Measurements from ENCODE around the gene SHF. TPM values are rescaled to one million over a fixed set of nuclear protein-coding genes. Genes with fewer than 3 reads are reported as not detected.

The SHF gene
- total and polyA plus RNA-seq, 2 donors (not counting 1 experiment from before 2014, with no cell fraction given): 1.6 to 15.4 TPM

- DNase-seq (no peak), ATAC-seq (ENCODE audit: low read depth) (no peak)
- no peak overlapping the region for H3K4me3 ChIP-seq (ENCODE audit: control extremely low read depth in 1 of 5, extremely low read depth in 1 of 5, insufficient read depth in 1 of 5, low read depth in 2 of 5, low read length in 4 of 5)
- Mint-ChIP-seq H3K27ac (no peak overlapping the region), H3K9me3 (ENCODE audit: insufficient read depth) (no peaks in the 10 kb centered on the region), H3K4me1 (peaks cover 15% of the 10 kb centered on the region), H3K27me3 (no peaks in the 10 kb centered on the region), H3K4me3 (no peak overlapping the region)
- intact Hi-C loops (cut with micrococcal nuclease): no loop called here
- no peak overlapping the region for H2AFZ ChIP-seq (ENCODE audit: insufficient read depth, low read depth, low read length, poor library complexity, severe bottlenecking)
- no peak overlapping the region for H3K9ac ChIP-seq (ENCODE audit: low read length)
- ChIA-PET CTCF (interaction anchor here (0.6 to 5.5 kb wide), 3 partner anchors 8 to 18 kb away, joined by 3 to 37 read pairs (median 11); no protein-coding TSS in a partner anchor), POLR2A (no interaction called here)
- no peak overlapping the region for H3K27ac ChIP-seq (ENCODE audit: low read length in 2 of 2)
- H3K4me2 ChIP-seq (replicated peaks; ENCODE audit: low read depth, low read length, poor library complexity, severe bottlenecking): no peak overlapping the region
- H4K20me1 ChIP-seq (ENCODE audit: control insufficient read depth, insufficient read depth, low read length, poor library complexity, severe bottlenecking): no peaks in the 10 kb centered on the region
- TF ChIP-seq EZH2 (IDR thresholded peaks at IDR 0.05; ENCODE audit: borderline replicate concordance, insufficient read depth, low read depth, low read length, poor library complexity, severe bottlenecking) (no peak), CTCF (IDR thresholded peaks at IDR 0.05) (no peak)
- peaks cover 0 to 20% of the 10 kb centered on the region in 2 donors for H3K4me1 ChIP-seq (ENCODE audit: control insufficient read depth in 2 of 2, insufficient read depth in 2 of 2, low read length in 2 of 2)
- H3K36me3 ChIP-seq (replicated peaks in 1 of 2; ENCODE audit: control extremely low read depth in 1 of 2, control insufficient read depth in 1 of 2, extremely low read depth in 1 of 2, insufficient read depth in 2 of 2, low read length in 1 of 2): no peaks in the 10 kb centered on the region
- H3K27me3 ChIP-seq (replicated peaks in 1 of 4; ENCODE audit: control extremely low read depth in 1 of 4, control insufficient read depth in 3 of 4, insufficient read depth in 4 of 4, low read length in 3 of 4): no peaks in the 10 kb centered on the region
- 100% methylated on average over 11 of the region's 12 CpGs for WGBS (ENCODE audit: insufficient coverage)
- no peaks in the 10 kb centered on the region for H3K79me2 ChIP-seq (ENCODE audit: control insufficient read depth, insufficient read depth, low read length)
- no peaks in the 10 kb centered on the region for H3K9me3 ChIP-seq (ENCODE audit: control extremely low read depth in 1 of 3, control insufficient read depth in 2 of 3, insufficient read depth in 1 of 3, low read length in 2 of 3)
Observed at GRCh38 chr15:45171912-45172311, 15.9 kb downstream of the SHF start.

GRCh38 chr15:45169608-45170480, 17.9 kb downstream of the SHF start:
- 57% methylated on average over 4 of the region's 4 CpGs for WGBS (ENCODE audit: insufficient coverage)
- intact Hi-C loops (cut with micrococcal nuclease): no loop called here
- peak overlapping the region; percentile 47 for H2AFZ ChIP-seq (ENCODE audit: insufficient read depth, low read depth, low read length, poor library complexity, severe bottlenecking)
- no peaks in the 10 kb centered on the region for H3K9me3 ChIP-seq (ENCODE audit: control extremely low read depth in 1 of 3, control insufficient read depth in 2 of 3, insufficient read depth in 1 of 3, low read length in 2 of 3)
- H3K4me2 ChIP-seq (replicated peaks; ENCODE audit: low read depth, low read length, poor library complexity, severe bottlenecking): no peak overlapping the region
- POLR2A ChIA-PET: no interaction called here
- Mint-ChIP-seq H3K9me3 (ENCODE audit: insufficient read depth) (no peaks in the 10 kb centered on the region), H3K4me1 (peaks cover 27% of the 10 kb centered on the region), H3K27me3 (no peaks in the 10 kb centered on the region), H3K27ac (peak overlapping the region; percentile 86), H3K4me3 (no peak overlapping the region)
- TF ChIP-seq EZH2 (IDR thresholded peaks at IDR 0.05; ENCODE audit: borderline replicate concordance, insufficient read depth, low read depth, low read length, poor library complexity, severe bottlenecking) (no peak), CTCF (IDR thresholded peaks at IDR 0.05) (no peak)
- DNase-seq (peak; percentile 47), ATAC-seq (ENCODE audit: low read depth) (no peak)
- CTCF ChIA-PET: interaction anchor here (0.7 to 5.5 kb wide), 5 partner anchors 10 to 444 kb away, joined by 3 to 37 read pairs (median 4); partner anchors contain the start of gene SHF
- peaks cover 12 to 36% of the 10 kb centered on the region in 2 donors for H3K4me1 ChIP-seq (ENCODE audit: control insufficient read depth in 2 of 2, insufficient read depth in 2 of 2, low read length in 2 of 2)
- H3K79me2 ChIP-seq (ENCODE audit: control insufficient read depth, insufficient read depth, low read length): peaks cover 9% of the 10 kb centered on the region
- H3K27me3 ChIP-seq (replicated peaks in 1 of 4; ENCODE audit: control extremely low read depth in 1 of 4, control insufficient read depth in 3 of 4, insufficient read depth in 4 of 4, low read length in 3 of 4): no peaks in the 10 kb centered on the region
- peak overlapping the region; percentile 24 to 96 for H3K27ac ChIP-seq (ENCODE audit: low read length in 2 of 2)
- no peaks in the 10 kb centered on the region for H4K20me1 ChIP-seq (ENCODE audit: control insufficient read depth, insufficient read depth, low read length, poor library complexity, severe bottlenecking)
- H3K4me3 ChIP-seq (ENCODE audit: control extremely low read depth in 1 of 5, extremely low read depth in 1 of 5, insufficient read depth in 1 of 5, low read depth in 2 of 5, low read length in 4 of 5): no peak overlapping the region
- H3K9ac ChIP-seq (ENCODE audit: low read length): no peak overlapping the region
- H3K36me3 ChIP-seq (replicated peaks in 1 of 2; ENCODE audit: control extremely low read depth in 1 of 2, control insufficient read depth in 1 of 2, extremely low read depth in 1 of 2, insufficient read depth in 2 of 2, low read length in 1 of 2): no peaks in the 10 kb centered on the region

All from B cell (primary cell).